B cell (primary cell): ENCODE measurements around the gene TENM4. TPM values are rescaled to one million over a fixed set of nuclear protein-coding genes. Genes with fewer than 3 reads are reported as not detected.

ENCODE experiments used
- ATAC-seq: fragments of 200-7000 bp; cut with Tn5 transposase; one replicate; pipeline ENCODE4 v1.10.0; 2021; ENCODE audit warnings: low read depth, mild to moderate bottlenecking, moderate number of reproducible peaks, moderate library complexity
- CTCF ChIA-PET: fragments of 350-600 bp; sonication (Branson Sonifier 250); formaldehyde crosslinking; loops from one replicate; lab custom pipeline; 2021; ENCODE audit warnings: antibody characterized with exemption, inconsistent platforms; lab: Charles Lee
- POLR2A ChIA-PET: fragments of 350-600 bp; sonication (Branson Sonifier 250); formaldehyde crosslinking; loops from one replicate; lab custom pipeline; 2021; ENCODE audit warnings: antibody characterized with exemption; lab: Charles Lee
- DNase-seq: peaks from one replicate; pipeline ENCODE4 v3.0.0; 2013
- H2AFZ ChIP-seq: 2 replicates; pipeline ENCODE4 v1.6.1; 2012; ENCODE audit warnings: mild to moderate bottlenecking, low read depth, low read length; ENCODE audit not compliant: insufficient read depth, poor library complexity, severe bottlenecking
- H3K27ac ChIP-seq, 2 donors: 1 replicate in 1 of 2; 2 replicates in 1 of 2; pipeline ENCODE4 v1.5.1; 2012 to 2013; ENCODE audit warnings: low read length in 2 of 2, mild to moderate bottlenecking in 2 of 2, moderate library complexity in 1 of 2
- H3K27me3 ChIP-seq, 4 experiments: fragments of 200-600 bp in 1 of 4; sonication (generic) in 1 of 4; replicated peaks in 1 of 4; 1 replicate in 2 of 4; 2 replicates in 2 of 4; pipeline versions ENCODE4 v1.6.1 to v1.7.0; 2013 to 2016; ENCODE audit warnings: low read length in 3 of 4, mild to moderate bottlenecking in 2 of 4, mixed read lengths in 1 of 4, moderate library complexity in 1 of 4; ENCODE audit not compliant: insufficient read depth in 4 of 4, control insufficient read depth in 3 of 4; ENCODE audit errors: control extremely low read depth in 1 of 4
- H3K36me3 ChIP-seq, 2 experiments: replicated peaks in 1 of 2; 1 replicate in 1 of 2; 2 replicates in 1 of 2; pipeline versions ENCODE4 v1.6.1 to v1.7.1; 2013; ENCODE audit warnings: low read length in 1 of 2; ENCODE audit not compliant: insufficient read depth in 2 of 2, control insufficient read depth in 1 of 2; ENCODE audit errors: control extremely low read depth in 1 of 2, extremely low read depth in 1 of 2
- H3K4me1 ChIP-seq, 2 donors: fragments of 200-600 bp in 1 of 2; sonication (generic) in 1 of 2; 1 replicate in 1 of 2; 2 replicates in 1 of 2; pipeline versions ENCODE4 v1.5.1 to v1.6.1; 2013 to 2017; ENCODE audit warnings: low read length in 2 of 2; ENCODE audit not compliant: control insufficient read depth in 2 of 2, insufficient read depth in 2 of 2
- H3K4me2 ChIP-seq: replicated peaks from 2 replicates; pipeline ENCODE3; 2012; ENCODE audit warnings: mild to moderate bottlenecking, low read depth, low read length; ENCODE audit not compliant: poor library complexity, severe bottlenecking
- H3K4me3 ChIP-seq, 5 experiments: fragments of 200-600 bp in 1 of 5; sonication (generic) in 1 of 5; 1 replicate in 3 of 5; 2 replicates in 2 of 5; pipeline versions ENCODE4 v1.5.1 to v1.7.0; 2011 to 2016; ENCODE audit warnings: low read length in 4 of 5, mild to moderate bottlenecking in 4 of 5, low read depth in 2 of 5, control low read depth in 1 of 5, moderate library complexity in 1 of 5; ENCODE audit not compliant: insufficient read depth in 1 of 5; ENCODE audit errors: control extremely low read depth in 1 of 5, extremely low read depth in 1 of 5
- H3K79me2 ChIP-seq: fragments of 200-600 bp; sonication (generic); one replicate; pipeline ENCODE4 v1.6.0; 2016; ENCODE audit warnings: low read length; ENCODE audit not compliant: control insufficient read depth, insufficient read depth
- H3K9ac ChIP-seq: fragments of 200-600 bp; sonication (generic); 2 replicates; pipeline ENCODE4 v1.6.1; 2017; ENCODE audit warnings: mild to moderate bottlenecking, low read length, moderate library complexity
- H3K9me3 ChIP-seq, 3 donors: one replicate each; pipeline versions ENCODE4 v1.6.1 to v1.7.1; 2013; ENCODE audit warnings: low read length in 2 of 3; ENCODE audit not compliant: control insufficient read depth in 2 of 3, insufficient read depth in 1 of 3; ENCODE audit errors: control extremely low read depth in 1 of 3
- H4K20me1 ChIP-seq: 2 replicates; pipeline ENCODE4 v1.6.0; 2012; ENCODE audit warnings: mild to moderate bottlenecking, low read length; ENCODE audit not compliant: insufficient read depth, control insufficient read depth, poor library complexity, severe bottlenecking
- H3K27ac Mint-ChIP-seq: one replicate; pipeline ENCODE4 v1.8.0; 2021; ENCODE audit warnings: mixed read lengths
- H3K27me3 Mint-ChIP-seq: one replicate; pipeline ENCODE4 v1.8.0; 2021; ENCODE audit warnings: mixed read lengths
- H3K4me1 Mint-ChIP-seq: one replicate; pipeline ENCODE4 v1.8.0; 2021; ENCODE audit warnings: mixed read lengths
- H3K4me3 Mint-ChIP-seq: one replicate; pipeline ENCODE4 v1.8.0; 2021; ENCODE audit warnings: mixed read lengths
- H3K9me3 Mint-ChIP-seq: one replicate; pipeline ENCODE4 v1.8.0; 2022; ENCODE audit warnings: mixed read lengths; ENCODE audit not compliant: insufficient read depth
- CTCF ChIP-seq: fragments of 200-600 bp; IDR thresholded peaks from one replicate; pipeline ENCODE4 v1.8.0; 2022; ENCODE audit warnings: antibody characterized with exemption, mild to moderate bottlenecking
- EZH2 ChIP-seq: IDR thresholded peaks from 2 replicates; pipeline ENCODE4 v1.6.1; 2012; ENCODE audit warnings: borderline replicate concordance, low read depth, mild to moderate bottlenecking, moderate library complexity, low read length; ENCODE audit not compliant: insufficient read depth, poor library complexity, severe bottlenecking
- WGBS: methylation state at CpG from one replicate; pipeline ENCODE4 v1.1.5; 2013; ENCODE audit warnings: missing lambda C conversion rate; ENCODE audit not compliant: insufficient coverage; 5-methylcytosine and 5-hydroxymethylcytosine counted together
- intact Hi-C: fragments of 100-400 bp; cut with micrococcal nuclease; formaldehyde crosslinking; loops from one replicate; pipeline ENCODE4 v1.10.0; 2022
- polyA plus RNA-seq: library from polyadenylated mRNA; depleted of rRNA; stranded (reverse); fragments of >200 nt; gene quantifications from 2 replicates; pipeline ENCODE4 v1.2.3, GENCODE V29; 2012
- total RNA-seq, 2 donors: library from RNA; stranded (reverse); fragments of 120-200 nt in 1 of 2; gene quantifications; 1 replicate in 1 of 2; 2 replicates in 1 of 2; pipeline versions ENCODE4 v1.2.3 to v1.2.4, GENCODE V29; 2013 to 2022

TENM4 gene
- total and polyA plus RNA-seq, 2 donors (not counting 1 experiment from before 2014, with no cell fraction given) = 0.09 to 5.7 TPM

- TF ChIP-seq EZH2 (no peak), CTCF (no peak)
- Mint-ChIP-seq H3K27ac (no peak overlapping the region), H3K4me3 (no peak overlapping the region), H3K9me3 (no peaks in the 10 kb centered on the region), H3K27me3 (peaks cover 19% of the 10 kb centered on the region), H3K4me1 (no peaks in the 10 kb centered on the region)
- POLR2A ChIA-PET = no interaction called here
- H3K27me3 ChIP-seq = no peaks in the 10 kb centered on the region
- H2AFZ ChIP-seq = no peak overlapping the region
- no peaks in the 10 kb centered on the region for H3K9me3 ChIP-seq
- ATAC-seq (no peak), DNase-seq (no peak)
- WGBS = 60% methylated on average over 1 of the region's 2 CpGs
- H3K9ac ChIP-seq = no peak overlapping the region
- H3K79me2 ChIP-seq = no peaks in the 10 kb centered on the region
- no peak overlapping the region for H3K27ac ChIP-seq
- H3K4me3 ChIP-seq = no peak overlapping the region
- H3K4me2 ChIP-seq = no peak overlapping the region
- intact Hi-C loops = no loop called here
- CTCF ChIA-PET = no interaction called here
- no peaks in the 10 kb centered on the region for H3K36me3 ChIP-seq
- H4K20me1 ChIP-seq = no peaks in the 10 kb centered on the region
- H3K4me1 ChIP-seq = no peaks in the 10 kb centered on the region
These were observed 25.6 kb upstream of the TENM4 start for GRCh38 chr11:79466411-79466810.

DNA sequence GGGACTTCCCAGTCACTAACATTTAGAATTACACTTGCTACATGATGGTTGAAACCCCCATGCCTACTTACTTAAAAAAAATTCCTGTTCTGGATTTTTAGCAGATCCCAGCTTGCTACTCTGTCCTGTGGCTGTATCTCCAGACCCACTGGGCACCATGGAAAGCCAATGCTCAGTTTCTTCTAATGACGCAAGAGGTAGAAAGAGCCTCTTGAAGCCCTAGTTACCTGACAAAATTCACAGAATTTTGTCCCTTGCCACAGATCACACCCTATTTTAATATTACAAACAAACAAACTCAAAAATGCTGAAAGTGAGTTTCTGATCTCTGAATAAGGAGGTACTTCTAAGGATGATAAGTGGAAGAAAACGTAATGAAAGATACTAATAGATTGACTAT is 24.3 kb upstream of the TENM4 start:
- Histone ChIP-seq H3K27ac (no peak overlapping the region), H3K79me2 (no peaks in the 10 kb centered on the region), H3K36me3 (no peaks in the 10 kb centered on the region), H3K4me3 (no peak overlapping the region), H2AFZ (no peak overlapping the region), H3K4me2 (no peak overlapping the region), H4K20me1 (no peaks in the 10 kb centered on the region), H3K27me3 (peaks cover 0 to under 1% (median 0%) of the 10 kb centered on the region in 4 experiments), H3K9ac (no peak overlapping the region), H3K4me1 (no peaks in the 10 kb centered on the region), H3K9me3 (no peaks in the 10 kb centered on the region)
- Mint-ChIP-seq H3K4me1 (no peaks in the 10 kb centered on the region), H3K9me3 (no peaks in the 10 kb centered on the region), H3K4me3 (no peak overlapping the region), H3K27ac (no peak overlapping the region), H3K27me3 (peaks cover 19% of the 10 kb centered on the region)
- no peak for ATAC-seq
- no CpG with 5 or more reads among the region's 2 CpGs for WGBS
- TF ChIP-seq CTCF (no peak), EZH2 (no peak)
- ChIA-PET CTCF (no interaction called here), POLR2A (no interaction called here)
- no peak for DNase-seq
- intact Hi-C loops = no loop called here
